Measurements from ENCODE around the gene ANKRD40.

The ANKRD40 gene

DNA sequence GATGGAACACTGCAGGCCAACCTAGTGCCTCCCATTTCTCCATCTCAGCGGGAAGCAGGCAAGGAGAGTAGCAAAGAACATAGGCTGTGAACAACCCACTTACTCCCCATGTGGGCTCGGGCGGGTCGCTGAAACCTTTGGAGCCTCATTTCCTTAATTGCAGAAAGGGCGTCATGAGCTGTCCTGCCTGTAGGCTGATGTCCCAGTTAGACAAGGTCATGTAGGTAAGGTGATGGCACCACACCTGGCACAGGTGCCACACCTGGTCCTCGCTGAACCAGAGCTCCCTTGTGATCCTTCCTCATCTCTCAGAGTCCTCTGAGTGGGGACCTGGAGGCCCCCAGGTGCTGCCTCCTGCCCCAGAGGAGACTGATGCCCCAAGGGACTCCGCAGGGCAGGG, 50.1 kb downstream of the ANKRD40 start:
- no peaks in the 10 kb centered on the region for H3K27me3 ChIP-seq (ENCODE audit: control insufficient read depth in 1 of 2, insufficient read depth in 2 of 2, low read length in 2 of 2)
- peaks cover 26% of the 10 kb centered on the region for H3K4me1 ChIP-seq (ENCODE audit: control insufficient read depth, insufficient read depth, low read length)
- no peaks in the 10 kb centered on the region for H3K9me3 ChIP-seq (ENCODE audit: control insufficient read depth in 2 of 2, low read length in 2 of 2)
- H3K9ac ChIP-seq (ENCODE audit: low read length in 2 of 2), result no peak overlapping the region
- H3K27ac ChIP-seq (ENCODE audit: low read length), result no peak overlapping the region
- no peak overlapping the region for H3K4me3 ChIP-seq (ENCODE audit: low read length in 2 of 2)
- H3K36me3 ChIP-seq (ENCODE audit: control insufficient read depth in 2 of 2, insufficient read depth in 2 of 2, low read length in 2 of 2), result no peaks in the 10 kb centered on the region

DNA sequence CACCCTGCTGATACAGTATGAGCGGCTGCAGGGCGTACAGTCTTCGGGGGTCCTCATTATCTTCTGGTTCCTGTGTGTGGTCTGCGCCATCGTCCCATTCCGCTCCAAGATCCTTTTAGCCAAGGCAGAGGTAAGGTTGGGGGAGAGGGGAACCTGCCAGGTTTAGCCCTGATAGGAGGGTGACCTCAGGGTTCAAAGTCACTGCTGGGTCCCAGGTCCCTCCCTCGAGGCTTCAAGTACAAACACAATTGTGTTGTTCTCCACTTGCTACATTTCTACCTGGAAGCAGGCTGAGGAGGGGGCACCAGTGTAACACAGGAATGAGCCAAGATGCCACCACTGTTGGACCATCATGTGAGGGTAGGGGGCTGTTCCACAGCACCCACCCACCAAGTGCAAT, 50.7 kb downstream of the ANKRD40 start:
- H3K9ac ChIP-seq (ENCODE audit: low read length in 2 of 2), result no peak overlapping the region
- H3K36me3 ChIP-seq (ENCODE audit: control insufficient read depth in 2 of 2, insufficient read depth in 2 of 2, low read length in 2 of 2), result no peaks in the 10 kb centered on the region
- no peak overlapping the region for H3K27ac ChIP-seq (ENCODE audit: low read length)
- H3K9me3 ChIP-seq (ENCODE audit: control insufficient read depth in 2 of 2, low read length in 2 of 2), result no peaks in the 10 kb centered on the region
- H3K4me1 ChIP-seq (ENCODE audit: control insufficient read depth, insufficient read depth, low read length), result peaks cover 23% of the 10 kb centered on the region
- no peaks in the 10 kb centered on the region for H3K27me3 ChIP-seq (ENCODE audit: control insufficient read depth in 1 of 2, insufficient read depth in 2 of 2, low read length in 2 of 2)
- no peak overlapping the region for H3K4me3 ChIP-seq (ENCODE audit: low read length in 2 of 2)

DNA sequence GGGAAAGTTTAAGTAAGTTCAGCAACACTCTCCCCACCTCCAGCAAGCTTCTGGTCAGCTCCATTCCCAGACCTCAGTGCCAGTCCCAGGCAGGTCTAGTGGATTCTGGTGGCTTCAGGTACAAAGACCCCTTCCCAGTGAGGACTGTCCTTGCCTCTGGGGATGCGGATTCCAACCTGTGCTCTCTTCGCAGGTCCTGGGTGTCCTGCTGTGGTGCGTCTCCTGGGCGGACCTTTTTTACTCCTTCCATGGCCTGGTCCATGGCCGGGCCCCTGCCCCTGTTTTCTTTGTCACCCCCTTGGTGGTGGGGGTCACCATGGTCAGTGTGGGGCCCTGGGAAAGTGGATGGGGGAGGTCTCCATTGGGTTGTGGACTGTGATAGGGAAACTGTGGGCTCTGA, 51.2 kb downstream of the ANKRD40 start:
- Histone ChIP-seq H3K27ac (ENCODE audit: low read length) (no peak overlapping the region), H3K27me3 (ENCODE audit: control insufficient read depth in 1 of 2, insufficient read depth in 2 of 2, low read length in 2 of 2) (no peaks in the 10 kb centered on the region), H3K36me3 (ENCODE audit: control insufficient read depth in 2 of 2, insufficient read depth in 2 of 2, low read length in 2 of 2) (no peaks in the 10 kb centered on the region), H3K9ac (ENCODE audit: low read length in 2 of 2) (no peak overlapping the region), H3K9me3 (ENCODE audit: control insufficient read depth in 2 of 2, low read length in 2 of 2) (no peaks in the 10 kb centered on the region), H3K4me3 (ENCODE audit: low read length in 2 of 2) (no peak overlapping the region), H3K4me1 (ENCODE audit: control insufficient read depth, insufficient read depth, low read length) (peaks cover 18% of the 10 kb centered on the region)

- H3K27ac ChIP-seq (ENCODE audit: low read length), result no peak overlapping the region
- no peak overlapping the region for H3K9ac ChIP-seq (ENCODE audit: low read length in 2 of 2)
- no peak overlapping the region for H3K4me3 ChIP-seq (ENCODE audit: low read length in 2 of 2)
- no peaks in the 10 kb centered on the region for H3K4me1 ChIP-seq (ENCODE audit: control insufficient read depth, insufficient read depth, low read length)
- H3K9me3 ChIP-seq (ENCODE audit: control insufficient read depth in 2 of 2, low read length in 2 of 2), result no peaks in the 10 kb centered on the region
- no peaks in the 10 kb centered on the region for H3K36me3 ChIP-seq (ENCODE audit: control insufficient read depth in 2 of 2, insufficient read depth in 2 of 2, low read length in 2 of 2)
- no peaks in the 10 kb centered on the region for H3K27me3 ChIP-seq (ENCODE audit: control insufficient read depth in 1 of 2, insufficient read depth in 2 of 2, low read length in 2 of 2)
Observed at GRCh38 chr17:50653738-50654137, 54.0 kb downstream of the ANKRD40 start.

DNA sequence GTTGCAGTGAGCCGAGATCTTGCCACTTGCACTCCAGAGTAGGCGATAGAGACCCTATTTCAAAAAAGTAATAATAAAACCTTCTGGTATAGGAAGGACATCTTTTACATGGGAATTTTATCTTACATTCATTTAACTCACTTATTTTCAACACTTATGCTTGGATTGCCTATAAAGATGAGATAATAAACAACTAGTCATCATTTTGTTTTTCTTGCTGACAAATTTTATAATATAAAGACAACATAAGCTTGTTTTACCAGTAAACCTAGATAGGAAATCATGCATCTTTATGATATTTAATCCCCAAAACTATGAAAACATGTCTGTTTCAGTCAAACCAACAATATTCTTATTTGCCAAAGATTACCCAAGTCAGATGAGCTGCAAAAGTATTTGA, 56.1 kb downstream of the ANKRD40 start:
- H3K27me3 ChIP-seq (ENCODE audit: control insufficient read depth in 1 of 2, insufficient read depth in 2 of 2, low read length in 2 of 2), result no peaks in the 10 kb centered on the region
- no peaks in the 10 kb centered on the region for H3K4me1 ChIP-seq (ENCODE audit: control insufficient read depth, insufficient read depth, low read length)
- no peaks in the 10 kb centered on the region for H3K36me3 ChIP-seq (ENCODE audit: control insufficient read depth in 2 of 2, insufficient read depth in 2 of 2, low read length in 2 of 2)
- H3K27ac ChIP-seq (ENCODE audit: low read length), result no peak overlapping the region
- H3K9me3 ChIP-seq (ENCODE audit: control insufficient read depth in 2 of 2, low read length in 2 of 2), result no peaks in the 10 kb centered on the region
- no peak overlapping the region for H3K9ac ChIP-seq (ENCODE audit: low read length in 2 of 2)
- no peak overlapping the region for H3K4me3 ChIP-seq (ENCODE audit: low read length in 2 of 2)

DNA sequence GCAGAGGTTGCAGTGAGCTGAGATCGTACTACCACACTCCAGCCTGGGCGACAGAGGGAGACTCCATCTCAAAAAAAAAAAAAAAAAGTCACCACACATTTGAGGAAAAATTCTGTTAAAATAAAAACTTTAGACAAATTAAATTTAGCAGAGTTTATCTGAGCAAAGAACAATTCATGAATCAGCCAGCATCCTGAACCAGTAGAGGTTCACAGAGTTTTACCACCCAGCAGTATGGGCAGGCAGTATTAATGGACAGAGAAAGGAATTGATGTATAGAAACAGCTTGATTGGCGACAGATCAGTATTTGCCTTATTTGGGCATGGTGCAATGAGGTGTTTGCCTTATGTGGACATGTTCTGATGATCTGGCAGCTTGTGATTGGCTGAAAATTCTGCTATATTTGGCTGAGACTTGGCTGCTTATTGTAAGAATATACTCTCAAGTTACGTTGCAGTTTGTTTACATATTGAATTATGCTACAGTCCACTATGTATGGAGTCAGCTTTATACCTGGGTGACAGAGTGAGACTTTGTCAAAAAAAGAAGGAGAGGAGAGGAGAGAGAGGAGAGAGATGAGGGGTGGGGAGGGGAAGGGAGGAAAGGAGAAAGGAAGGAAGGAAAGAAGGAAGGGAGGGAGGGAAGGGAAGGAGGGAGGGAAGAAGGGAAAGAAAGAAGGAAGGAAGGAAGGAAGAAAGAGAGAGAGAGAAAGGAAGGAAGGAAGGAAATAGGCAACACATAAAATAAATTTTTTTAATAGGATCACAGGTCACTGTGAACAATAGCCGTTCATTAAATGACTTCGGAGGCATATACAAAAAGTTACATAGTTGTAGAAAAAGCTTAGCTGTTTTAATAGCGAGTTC, 58.4 kb downstream of the ANKRD40 start:
- H3K27ac ChIP-seq (ENCODE audit: low read length), result no peak overlapping the region
- H3K36me3 ChIP-seq (ENCODE audit: control insufficient read depth in 2 of 2, insufficient read depth in 2 of 2, low read length in 2 of 2), result no peaks in the 10 kb centered on the region
- H3K9ac ChIP-seq (ENCODE audit: low read length in 2 of 2), result no peak overlapping the region
- H3K9me3 ChIP-seq (ENCODE audit: control insufficient read depth in 2 of 2, low read length in 2 of 2), result no peaks in the 10 kb centered on the region
- H3K4me3 ChIP-seq (ENCODE audit: low read length in 2 of 2), result no peak overlapping the region
- H3K4me1 ChIP-seq (ENCODE audit: control insufficient read depth, insufficient read depth, low read length), result no peaks in the 10 kb centered on the region
- no peaks in the 10 kb centered on the region for H3K27me3 ChIP-seq (ENCODE audit: control insufficient read depth in 1 of 2, insufficient read depth in 2 of 2, low read length in 2 of 2)

DNA sequence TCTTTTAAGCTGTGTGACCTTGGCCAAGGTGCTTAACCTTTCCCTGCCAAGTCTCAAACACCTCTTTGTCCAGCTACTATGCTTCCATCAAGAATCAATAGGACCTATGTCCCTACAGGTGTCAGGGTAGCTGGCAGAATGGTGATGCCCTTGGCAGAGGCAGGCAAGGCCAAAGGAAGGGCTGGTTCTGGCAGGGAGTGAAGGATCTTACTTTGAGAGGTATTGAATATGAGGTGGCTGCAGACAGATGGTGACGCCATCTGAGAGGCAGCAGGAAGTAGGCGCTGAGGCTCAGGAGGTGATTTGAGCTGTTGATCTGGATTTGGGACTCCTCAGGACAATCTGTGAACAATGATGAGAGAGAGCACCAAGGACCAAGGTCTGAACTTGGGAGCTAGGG, 60.5 kb downstream of the ANKRD40 start:
- H3K9me3 ChIP-seq (ENCODE audit: control insufficient read depth in 2 of 2, low read length in 2 of 2), result no peaks in the 10 kb centered on the region
- H3K36me3 ChIP-seq (ENCODE audit: control insufficient read depth in 2 of 2, insufficient read depth in 2 of 2, low read length in 2 of 2), result no peaks in the 10 kb centered on the region
- H3K4me3 ChIP-seq (ENCODE audit: low read length in 2 of 2), result no peak overlapping the region
- no peak overlapping the region for H3K27ac ChIP-seq (ENCODE audit: low read length)
- no peaks in the 10 kb centered on the region for H3K27me3 ChIP-seq (ENCODE audit: control insufficient read depth in 1 of 2, insufficient read depth in 2 of 2, low read length in 2 of 2)
- no peak overlapping the region for H3K9ac ChIP-seq (ENCODE audit: low read length in 2 of 2)
- H3K4me1 ChIP-seq (ENCODE audit: control insufficient read depth, insufficient read depth, low read length), result no peaks in the 10 kb centered on the region

GRCh38 chr17:50645748-50646682, 61.7 kb downstream of the ANKRD40 start:
- Histone ChIP-seq H3K27ac (ENCODE audit: low read length) (no peak overlapping the region), H3K36me3 (ENCODE audit: control insufficient read depth in 2 of 2, insufficient read depth in 2 of 2, low read length in 2 of 2) (no peaks in the 10 kb centered on the region), H3K9ac (ENCODE audit: low read length in 2 of 2) (no peak overlapping the region), H3K27me3 (ENCODE audit: control insufficient read depth in 1 of 2, insufficient read depth in 2 of 2, low read length in 2 of 2) (no peaks in the 10 kb centered on the region), H3K4me1 (ENCODE audit: control insufficient read depth, insufficient read depth, low read length) (no peaks in the 10 kb centered on the region), H3K9me3 (ENCODE audit: control insufficient read depth in 2 of 2, low read length in 2 of 2) (no peaks in the 10 kb centered on the region), H3K4me3 (ENCODE audit: low read length in 2 of 2) (no peak overlapping the region)

Measured in stomach smooth muscle (tissue), 2 donors.